Endothelial cell of umbilical vein (primary cell): Measurements from ENCODE around the gene SHLD2.
"Not testable (repeated sequence)": the region's sequence is repeated elsewhere in the genome, so short reads cannot be mapped to it uniquely, and the experiment has no call there.

Experiments
- CTCF ChIP-seq, 2 donors: IDR thresholded peaks; 1 replicate in 1 of 2; 2 replicates in 1 of 2; pipeline ENCODE4 v1.5.1; 2011; ENCODE audit warnings: low read length in 2 of 2, mild to moderate bottlenecking in 2 of 2, moderate library complexity in 2 of 2, control low read depth in 1 of 2, inconsistent platforms in 1 of 2, low read depth in 1 of 2; ENCODE audit not compliant: insufficient read depth in 1 of 2; ENCODE audit errors: extremely low read depth in 1 of 2
- POLR2A ChIP-seq: IDR thresholded peaks from 2 replicates; pipeline ENCODE4 v1.6.1; 2012; ENCODE audit warnings: low read depth, mild to moderate bottlenecking, control low read depth, low read length

GRCh38 chr10:87151516-87151915 lies 56.5 kb downstream of the SHLD2 start:
- TF ChIP-seq POLR2A; CTCF (IDR thresholded peaks at IDR 0.05; ENCODE audit: extremely low read depth in 1 of 2, insufficient read depth in 1 of 2, low read depth in 1 of 2, low read length in 2 of 2): not testable (repeated sequence)
